Stomach (tissue), 9 donors: ENCODE results near the gene SLC35F2. TPM values are rescaled to one million over a fixed set of nuclear protein-coding genes. Genes with fewer than 3 reads are reported as not detected.
A peak's percentile ranks its signal among the peaks of the same experiment; 100 is the strongest.

Experiments
- DNase-seq, 2 donors: peaks; one replicate each; pipeline versions ENCODE4 v3.0.0 to v3.0.0-alpha.2; 2013 to 2019
- H3K27ac ChIP-seq, 5 donors: fragments of 200-600 bp in 4 of 5; sonication (generic) in 4 of 5; one replicate each; pipeline ENCODE4 v1.5.1; 2013 to 2019; ENCODE audit warnings: mild to moderate bottlenecking in 1 of 5, moderate library complexity in 1 of 5
- H3K27me3 ChIP-seq, 3 donors: fragments of 200-600 bp; sonication (generic); one replicate each; pipeline ENCODE4 v1.5.1; 2017 to 2019; ENCODE audit warnings: mixed run types in 1 of 3
- H3K36me3 ChIP-seq, 4 donors: fragments of 200-600 bp; sonication (generic); 1 replicate in 3 of 4; 2 replicates in 1 of 4; pipeline ENCODE4 v1.5.1; 2016 to 2019
- H3K4me1 ChIP-seq, 4 donors: fragments of 200-600 bp; sonication (generic); one replicate each; pipeline ENCODE4 v1.5.1; 2016 to 2019
- H3K4me3 ChIP-seq, 4 donors: fragments of 200-600 bp; sonication (generic) in 3 of 4; one replicate each; pipeline ENCODE4 v1.5.1; 2016 to 2019; ENCODE audit warnings: mild to moderate bottlenecking in 1 of 4
- H3K9me3 ChIP-seq, 4 donors: fragments of 200-600 bp; sonication (generic); one replicate each; pipeline ENCODE4 v1.5.1; 2016 to 2019
- EP300 ChIP-seq: sonication (generic); formaldehyde crosslinking; IDR thresholded peaks from one replicate; pipeline ENCODE4 v1.6.1; 2017; ENCODE audit warnings: antibody characterized with exemption
- POLR2A ChIP-seq, 4 donors: fragments of 450-650 bp; IDR thresholded peaks; one replicate each; pipeline ENCODE4 v1.6.1; 2016; ENCODE audit warnings: antibody characterized with exemption in 4 of 4, control low read depth in 2 of 4, mild to moderate bottlenecking in 1 of 4, moderate library complexity in 1 of 4
- POLR2AphosphoS5 ChIP-seq, 3 donors: sonication (generic); formaldehyde crosslinking; IDR thresholded peaks; one replicate each; pipeline ENCODE4 v1.6.1; 2016; ENCODE audit warnings: antibody characterized with exemption in 3 of 3
- WGBS, 5 donors: extraction: QIAGEN DNeasy Blood & Tissue Kit in 3 of 5; methylation state at CpG; one replicate each; pipeline versions ENCODE4 v1.1.5 to v1.1.7; 2013 to 2018; 5-methylcytosine and 5-hydroxymethylcytosine counted together
- intact Hi-C: fragments of 100-400 bp; cut with DNase I; formaldehyde crosslinking; loops from one replicate; pipeline ENCODE4 v1.15.1; 2023; ENCODE audit warnings: low total_unique reads
- polyA plus RNA-seq, 3 donors: library from polyadenylated mRNA; stranded (reverse); fragments of 200-250 nt; gene quantifications; one replicate each; pipeline ENCODE4 v1.2.3, GENCODE V29; 2013
- total RNA-seq, 5 donors: library from RNA; depleted of rRNA; stranded (reverse); fragments of >200 nt; gene quantifications; one replicate each; pipeline versions ENCODE4 v1.1.0 to v1.2.3, GENCODE V29; 2014 to 2016
- TF ChIP-seq, protein P1 (sequence below), 7 experiments: fragments of 450-650 bp in 4 of 7; fragments of 200-600 bp in 3 of 7; sonication (generic) in 3 of 7; IDR thresholded peaks; one replicate each; pipeline ENCODE4 v1.5.1; 2016 to 2019; ENCODE audit warnings: antibody characterized with exemption in 7 of 7, control low read depth in 2 of 7, mild to moderate bottlenecking in 1 of 7
- donor health status: healthy with polysubstance abuse.
- donor health status: Bipolar disorder and iron deficiency.
- donor health status: healthy.

The SLC35F2 gene
- total and polyA plus RNA-seq, 8 donors = 1.8 to 21.2 (median 7.6) TPM

DNA sequence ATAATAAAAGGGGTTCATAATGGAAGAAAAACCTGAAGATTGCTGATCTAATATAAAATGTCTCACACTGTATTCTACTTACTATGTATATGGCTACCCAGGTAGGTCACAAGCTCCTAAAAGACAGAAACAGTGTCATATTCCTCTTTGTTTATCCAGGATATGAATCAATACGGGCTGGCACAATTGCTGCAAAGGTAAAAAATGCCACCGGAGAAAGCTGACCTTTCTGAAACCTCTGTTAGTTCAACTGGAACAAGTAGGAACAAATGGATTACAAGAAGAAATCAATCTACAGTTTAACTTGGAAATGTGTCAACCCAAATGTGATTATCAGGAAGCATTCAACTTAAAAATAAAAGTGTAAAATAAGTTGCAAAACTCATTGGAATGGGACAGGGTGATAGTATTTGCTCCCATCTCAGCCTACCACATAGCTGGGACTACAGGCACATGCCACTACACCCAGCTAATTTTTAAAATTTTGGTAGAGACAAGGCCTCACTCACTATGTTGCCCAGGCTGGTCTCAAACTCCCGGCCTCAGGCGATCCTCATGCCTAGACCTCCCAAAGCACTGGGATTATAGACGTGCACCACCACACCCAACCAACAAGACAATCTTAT is 27.6 kb downstream of the SLC35F2 start:
- Histone ChIP-seq H3K36me3 (no peaks in the 10 kb centered on the region), H3K27me3 (no peaks in the 10 kb centered on the region), H3K4me3 (no peak overlapping the region), H3K27ac (peak overlapping the region in 4 of 5 donors; percentile 15 to 68 (median 25)), H3K4me1 (peaks cover 0 to 28% (median 8%) of the 10 kb centered on the region in 4 donors), H3K9me3 (no peaks in the 10 kb centered on the region)
- WGBS, 5 donors = 44 to 65% (median 59%) methylated on average over 5 of the region's 5 CpGs
- TF ChIP-seq POLR2A (IDR thresholded peaks at IDR 0.05) (no peak), EP300 (no peak), POLR2AphosphoS5 (IDR thresholded peaks at IDR 0.05) (no peak)
- TF ChIP-seq, protein P1, sequence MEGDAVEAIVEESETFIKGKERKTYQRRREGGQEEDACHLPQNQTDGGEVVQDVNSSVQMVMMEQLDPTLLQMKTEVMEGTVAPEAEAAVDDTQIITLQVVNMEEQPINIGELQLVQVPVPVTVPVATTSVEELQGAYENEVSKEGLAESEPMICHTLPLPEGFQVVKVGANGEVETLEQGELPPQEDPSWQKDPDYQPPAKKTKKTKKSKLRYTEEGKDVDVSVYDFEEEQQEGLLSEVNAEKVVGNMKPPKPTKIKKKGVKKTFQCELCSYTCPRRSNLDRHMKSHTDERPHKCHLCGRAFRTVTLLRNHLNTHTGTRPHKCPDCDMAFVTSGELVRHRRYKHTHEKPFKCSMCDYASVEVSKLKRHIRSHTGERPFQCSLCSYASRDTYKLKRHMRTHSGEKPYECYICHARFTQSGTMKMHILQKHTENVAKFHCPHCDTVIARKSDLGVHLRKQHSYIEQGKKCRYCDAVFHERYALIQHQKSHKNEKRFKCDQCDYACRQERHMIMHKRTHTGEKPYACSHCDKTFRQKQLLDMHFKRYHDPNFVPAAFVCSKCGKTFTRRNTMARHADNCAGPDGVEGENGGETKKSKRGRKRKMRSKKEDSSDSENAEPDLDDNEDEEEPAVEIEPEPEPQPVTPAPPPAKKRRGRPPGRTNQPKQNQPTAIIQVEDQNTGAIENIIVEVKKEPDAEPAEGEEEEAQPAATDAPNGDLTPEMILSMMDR (IDR thresholded peaks at IDR 0.05) = no peak
- intact Hi-C loops = no loop called here
- peak in 1 of 2 donors; percentile 51 for DNase-seq

DNA sequence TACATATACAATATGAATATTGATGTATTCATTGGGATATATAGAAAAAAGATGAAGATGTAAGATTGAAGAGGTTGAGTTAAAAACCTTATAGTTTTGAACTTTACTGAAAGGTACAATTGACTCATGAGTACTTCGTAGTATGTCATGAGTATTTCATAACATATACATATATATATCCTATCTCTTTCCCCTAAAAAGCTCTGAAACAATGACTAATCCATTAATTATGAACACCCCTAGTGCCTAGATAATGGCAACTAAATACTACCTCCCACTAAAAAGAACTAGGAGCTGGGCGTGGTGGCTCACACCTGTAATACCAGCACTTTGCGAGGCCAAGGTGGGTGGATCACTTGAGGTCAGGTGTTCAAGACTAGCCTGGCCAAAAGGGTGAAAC is 31.5 kb downstream of the SLC35F2 start:
- Histone ChIP-seq H3K4me1 (peaks cover 0 to 15% (median 5%) of the 10 kb centered on the region in 4 donors), H3K4me3 (no peak overlapping the region), H3K27me3 (no peaks in the 10 kb centered on the region), H3K9me3 (no peaks in the 10 kb centered on the region), H3K27ac (no peak overlapping the region), H3K36me3 (no peaks in the 10 kb centered on the region)
- 87 to 93% (median 93%) methylated on average over 3 of the region's 3 CpGs for WGBS, 5 donors
- intact Hi-C loops = no loop called here
- TF ChIP-seq, protein P1 (IDR thresholded peaks at IDR 0.05) = no peak
- TF ChIP-seq POLR2AphosphoS5 (IDR thresholded peaks at IDR 0.05) (no peak), POLR2A (IDR thresholded peaks at IDR 0.05) (no peak), EP300 (no peak)
- DNase-seq = no peak

DNA sequence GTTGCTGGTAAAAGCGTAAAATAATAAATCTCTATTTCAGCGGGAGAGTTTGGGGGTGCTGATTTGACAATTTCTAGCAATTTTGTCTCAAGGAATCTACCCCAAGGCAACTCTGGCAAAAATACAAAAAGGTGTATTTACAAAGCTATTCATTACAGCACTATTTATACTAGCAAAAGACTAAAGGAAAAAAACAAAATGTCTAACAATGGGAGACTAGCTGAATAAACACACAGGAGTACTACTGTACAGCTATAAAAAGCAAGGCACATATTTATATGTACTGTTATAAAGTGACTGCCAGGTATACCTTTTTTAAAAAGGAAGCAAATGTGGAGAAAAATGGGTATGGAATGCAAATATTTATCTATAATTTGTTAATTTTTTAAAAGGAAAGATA is 32.7 kb downstream of the SLC35F2 start:
- no peaks in the 10 kb centered on the region for H3K36me3 ChIP-seq
- peaks cover 0 to 8% (median 0%) of the 10 kb centered on the region in 4 donors for H3K4me1 ChIP-seq
- 91 to 96% (median 96%) methylated on average over 2 of the region's 2 CpGs for WGBS, 5 donors
- no peaks in the 10 kb centered on the region for H3K27me3 ChIP-seq
- TF ChIP-seq EP300 (no peak), POLR2AphosphoS5 (IDR thresholded peaks at IDR 0.05) (no peak), POLR2A (IDR thresholded peaks at IDR 0.05) (no peak)
- TF ChIP-seq, protein P1 (IDR thresholded peaks at IDR 0.05) = no peak
- H3K4me3 ChIP-seq = no peak overlapping the region
- no peak overlapping the region for H3K27ac ChIP-seq
- no peak for DNase-seq
- intact Hi-C loops = no loop called here
- H3K9me3 ChIP-seq = no peaks in the 10 kb centered on the region

DNA sequence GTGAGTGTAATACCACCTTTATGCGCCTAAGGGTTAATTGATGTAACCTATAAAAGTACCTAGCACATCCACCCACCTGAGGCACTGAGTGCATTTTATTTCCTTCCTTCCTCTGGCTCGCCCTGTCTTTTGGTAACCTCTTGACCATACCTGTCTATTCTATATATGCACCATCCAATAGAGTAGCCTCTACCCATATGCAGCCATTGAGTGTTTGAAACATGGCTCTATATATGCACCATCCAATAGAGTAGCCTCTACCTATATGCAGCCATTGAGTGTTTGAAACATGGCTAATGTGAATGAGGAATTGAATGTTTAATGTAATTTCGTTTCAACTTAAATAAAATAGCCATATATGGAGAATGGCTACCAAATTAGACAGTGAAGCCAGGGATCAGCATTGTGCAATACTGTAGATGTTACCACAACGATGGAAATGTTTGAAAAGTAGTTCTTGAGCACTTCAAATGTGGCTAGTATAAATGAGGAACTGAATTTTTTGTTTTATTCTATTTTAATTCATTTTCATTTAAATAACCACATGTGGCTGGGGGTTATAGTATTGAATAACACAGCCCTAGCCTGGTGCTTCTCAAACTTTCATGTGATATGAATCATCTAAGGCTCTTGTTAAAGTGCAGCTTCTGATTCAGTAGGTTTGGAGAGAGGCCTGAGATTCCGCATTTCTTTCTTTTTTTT is 33.8 kb downstream of the SLC35F2 start:
- H3K27ac ChIP-seq = no peak overlapping the region
- H3K4me1 ChIP-seq = no peaks in the 10 kb centered on the region
- TF ChIP-seq, protein P1 (IDR thresholded peaks at IDR 0.05) = no peak
- TF ChIP-seq POLR2A (IDR thresholded peaks at IDR 0.05) (no peak), EP300 (no peak), POLR2AphosphoS5 (IDR thresholded peaks at IDR 0.05) (no peak)
- H3K36me3 ChIP-seq = no peaks in the 10 kb centered on the region
- H3K9me3 ChIP-seq = no peaks in the 10 kb centered on the region
- no peak for DNase-seq
- no peak overlapping the region for H3K4me3 ChIP-seq
- 82 to 89% (median 86%) methylated on average over 5 of the region's 5 CpGs for WGBS, 5 donors
- H3K27me3 ChIP-seq = no peaks in the 10 kb centered on the region
- intact Hi-C loops = no loop called here
